WTC11 (cell line): ENCODE data around the gene SSTR5. TPM values are rescaled to one million over a fixed set of nuclear protein-coding genes. Genes with fewer than 3 reads are reported as not detected.
"Not testable (repeated sequence)": the region's sequence is repeated elsewhere in the genome, so short reads cannot be mapped to it uniquely, and the experiment has no call there.

Source experiments
- ATAC-seq: fragments of 200-7000 bp; cut with Tn5 transposase; 2 replicates; pipeline ENCODE4 v1.10.0; 2021; ENCODE audit warnings: mild to moderate bottlenecking, moderate library complexity
- CTCF ChIA-PET: fragments of 300-600 bp; sonication (Branson Sonifier 250); formaldehyde crosslinking; loops from one replicate; lab custom pipeline; 2021; ENCODE audit warnings: antibody characterized with exemption; lab: Charles Lee
- POLR2A ChIA-PET: fragments of 350-600 bp; sonication (Branson Sonifier 250); formaldehyde crosslinking; loops from one replicate; lab custom pipeline; 2021; ENCODE audit warnings: antibody characterized with exemption; lab: Charles Lee
- DNase-seq: peaks from one replicate; pipeline ENCODE4 v3.0.0; 2021; ENCODE audit warnings: low spot score
- H3K27ac Mint-ChIP-seq: 2 replicates; pipeline ENCODE4 v1.8.0; 2021; ENCODE audit warnings: mixed read lengths
- H3K27me3 Mint-ChIP-seq: 2 replicates; pipeline ENCODE4 v1.8.0; 2021; ENCODE audit warnings: low read depth, mild to moderate bottlenecking, moderate library complexity, mixed read lengths
- H3K36me3 Mint-ChIP-seq: 2 replicates; pipeline ENCODE4 v1.8.0; 2021; ENCODE audit warnings: mixed read lengths
- H3K4me1 Mint-ChIP-seq: 2 replicates; pipeline ENCODE4 v1.8.0; 2022; ENCODE audit warnings: mixed read lengths
- H3K4me3 Mint-ChIP-seq: 2 replicates; pipeline ENCODE4 v1.8.0; 2021; ENCODE audit warnings: mild to moderate bottlenecking, moderate library complexity, mixed read lengths
- H3K9me3 Mint-ChIP-seq: 2 replicates; pipeline ENCODE4 v1.8.0; 2021; ENCODE audit warnings: mixed read lengths
- AFF4 ChIP-seq: sonication (generic); formaldehyde crosslinking; IDR thresholded peaks from 2 replicates; pipeline ENCODE4 v1.8.1; 2023; ENCODE audit warnings: mild to moderate bottlenecking, missing genetic modification reagents, borderline replicate concordance
- ATF1 ChIP-seq: sonication (generic); formaldehyde crosslinking; IDR thresholded peaks from 2 replicates; pipeline ENCODE4 v1.8.1; 2023; ENCODE audit warnings: mild to moderate bottlenecking, moderate library complexity, missing genetic modification reagents
- ATF3 ChIP-seq: sonication (generic); formaldehyde crosslinking; conservative IDR thresholded peaks from 2 replicates; pipeline ENCODE4 v1.8.1; 2022; ENCODE audit warnings: mild to moderate bottlenecking, missing genetic modification reagents
- ATF6 ChIP-seq: sonication (generic); formaldehyde crosslinking; IDR thresholded peaks from 2 replicates; pipeline ENCODE4 v1.8.1; 2023; ENCODE audit warnings: mild to moderate bottlenecking, missing genetic modification reagents
- CBFB ChIP-seq: sonication (generic); formaldehyde crosslinking; IDR thresholded peaks from 2 replicates; pipeline ENCODE4 v1.8.1; 2022; ENCODE audit warnings: mild to moderate bottlenecking, low read depth, missing genetic modification reagents
- ERG ChIP-seq: fragments of 250-450 bp; sonication (Bioruptor Pico); IDR thresholded peaks from 2 replicates; pipeline ENCODE4 v1.8.0; 2021; ENCODE audit warnings: mild to moderate bottlenecking
- FOXP1 ChIP-seq: sonication (generic); formaldehyde crosslinking; IDR thresholded peaks from 2 replicates; pipeline ENCODE4 v1.8.0; 2022; ENCODE audit warnings: missing genetic modification reagents, mild to moderate bottlenecking, moderate library complexity, borderline replicate concordance
- KAT7 ChIP-seq: sonication (generic); formaldehyde crosslinking; IDR thresholded peaks from 2 replicates; pipeline ENCODE4 v1.8.1; 2023; ENCODE audit warnings: missing genetic modification reagents, mild to moderate bottlenecking, borderline replicate concordance
- NFYB ChIP-seq: sonication (generic); formaldehyde crosslinking; conservative IDR thresholded peaks from 2 replicates; pipeline ENCODE4 v1.8.0; 2022; ENCODE audit warnings: low read depth, missing genetic modification reagents
- SP1 ChIP-seq: sonication (generic); formaldehyde crosslinking; conservative IDR thresholded peaks from 2 replicates; pipeline ENCODE4 v1.8.1; 2022; ENCODE audit warnings: missing genetic modification reagents
- TEAD1 ChIP-seq: sonication (generic); formaldehyde crosslinking; IDR thresholded peaks from 2 replicates; pipeline ENCODE4 v1.8.0; 2022; ENCODE audit warnings: mild to moderate bottlenecking, missing genetic modification reagents
- USF2 ChIP-seq: sonication (generic); formaldehyde crosslinking; IDR thresholded peaks from 2 replicates; pipeline ENCODE4 v1.8.1; 2023; ENCODE audit warnings: mild to moderate bottlenecking, missing genetic modification reagents, moderate library complexity
- ZBTB21 ChIP-seq: sonication (generic); formaldehyde crosslinking; IDR thresholded peaks from 2 replicates; pipeline ENCODE4 v1.8.1; 2023; ENCODE audit warnings: mild to moderate bottlenecking, missing genetic modification reagents, borderline replicate concordance
- ZNF121 ChIP-seq: sonication (generic); formaldehyde crosslinking; IDR thresholded peaks from 2 replicates; pipeline ENCODE4 v1.8.0; 2023; ENCODE audit warnings: missing genetic modification reagents
- ZNF263 ChIP-seq: sonication (generic); formaldehyde crosslinking; IDR thresholded peaks from 2 replicates; pipeline ENCODE4 v1.8.1; 2022; ENCODE audit warnings: low read depth, mild to moderate bottlenecking, moderate library complexity, missing genetic modification reagents
- ZNF317 ChIP-seq: sonication (generic); formaldehyde crosslinking; IDR thresholded peaks from 2 replicates; pipeline ENCODE4 v1.8.1; 2023; ENCODE audit warnings: low read depth, mild to moderate bottlenecking, moderate library complexity, missing genetic modification reagents, borderline replicate concordance
- ZNF512 ChIP-seq: sonication (generic); formaldehyde crosslinking; IDR thresholded peaks from 2 replicates; pipeline ENCODE4 v1.8.1; 2022; ENCODE audit warnings: missing genetic modification reagents, borderline replicate concordance
- total RNA-seq: library from RNA; stranded (reverse); gene quantifications from 3 replicates; pipeline ENCODE4 v1.2.3, GENCODE V29; 2021

Gene SSTR5
- total RNA-seq, 1 experiment from 2014 or later = 0.61 TPM

GRCh38 chr16:1082952-1083675 lies 10.6 kb downstream of the SSTR5 start (continued):
- TF ChIP-seq ATF6 (CRISPR knock-in tag) (no peak), ZNF512 (CRISPR knock-in tag) (no peak), ZBTB21 (CRISPR knock-in tag) (no peak)

- H3K27me3 Mint-ChIP-seq = 0 out of 2 replicates have a peak, but pooled peaks cover 8% of the 10 kb centered on the region
- POLR2A ChIA-PET = no interaction called here
- CTCF ChIA-PET = interaction anchor here (1.0 to 1.3 kb wide), 2 partner anchors 10 to 28 kb away, joined by 4 to 5 read pairs; no protein-coding TSS in a partner anchor
- H3K4me1 Mint-ChIP-seq = no peaks in the 10 kb centered on the region
- DNase-seq (no peak), ATAC-seq (no peak)
- peaks cover 13% of the 10 kb centered on the region for H3K9me3 Mint-ChIP-seq
- no peak overlapping the region for H3K4me3 Mint-ChIP-seq
- no peak overlapping the region for H3K27ac Mint-ChIP-seq
- peaks cover 10% of the 10 kb centered on the region for H3K36me3 Mint-ChIP-seq
- TF ChIP-seq ZNF263 (CRISPR knock-in tag) (no peak), SP1 (CRISPR knock-in tag) (no peak), ATF3 (CRISPR knock-in tag) (no peak), FOXP1 (no peak), NFYB (CRISPR knock-in tag) (no peak)
- TF ChIP-seq, all 79 proteins: peak for 0
These were observed 12.4 kb downstream of the SSTR5 start for GRCh38 chr16:1084971-1085370.

- POLR2A ChIA-PET, H3K27me3 Mint-ChIP-seq, H3K4me1 Mint-ChIP-seq: not testable (repeated sequence)
These were observed 13.9 kb downstream of the SSTR5 start for GRCh38 chr16:1086443-1086842.

GRCh38 chr16:1088295-1089170 lies 16.0 kb downstream of the SSTR5 start:
- Mint-ChIP-seq H3K27me3 (peaks cover 8% of the 10 kb centered on the region; the same call in 1 of the 2 replicates), H3K9me3 (peaks cover 17% of the 10 kb centered on the region), H3K27ac (no peak overlapping the region), H3K4me1 (no peaks in the 10 kb centered on the region), H3K36me3 (peaks cover 13% of the 10 kb centered on the region), H3K4me3 (no peak overlapping the region)
- ChIA-PET CTCF (interaction anchor here (1.4 kb wide), 1 partner anchor 14 kb away, joined by 3 read pairs; no protein-coding TSS in a partner anchor), POLR2A (no interaction called here)
- DNase-seq = no peak
- no peak for ATAC-seq
- TF ChIP-seq AFF4 (CRISPR knock-in tag) = no peak
- no peak for TF ChIP-seq CBFB (CRISPR knock-in tag)
- TF ChIP-seq ERG (CRISPR knock-in tag) = no peak
- TF ChIP-seq KAT7 (CRISPR knock-in tag) = no peak
- TF ChIP-seq TEAD1 (CRISPR knock-in tag) = no peak
- TF ChIP-seq ZNF317 (CRISPR knock-in tag) = no peak
- TF ChIP-seq ZNF121 (CRISPR knock-in tag) = no peak
- TF ChIP-seq ATF1 = no peak
- TF ChIP-seq USF2 (CRISPR knock-in tag) = no peak

More at GRCh38 chr16:1086443-1086842, 13.9 kb downstream of the SSTR5 start:
- H3K9me3 Mint-ChIP-seq = peaks cover 13% of the 10 kb centered on the region
- ATAC-seq, H3K4me3 Mint-ChIP-seq, DNase-seq, H3K27ac Mint-ChIP-seq, H3K36me3 Mint-ChIP-seq: not testable (repeated sequence)
- CTCF ChIA-PET = interaction anchor here (1.0 kb wide), 1 partner anchor 29 kb away, joined by 3 read pairs; no protein-coding TSS in a partner anchor
